ENCODE data around the gene HYLS1. TPM values are rescaled to one million over a fixed set of nuclear protein-coding genes. Genes with fewer than 3 reads are reported as not detected.

HYLS1 gene
- total RNA-seq, 3 donors from 2014 or later = 4.6 to 7.5 (median 7.1) TPM

GRCh38 chr11:125926682-125927081, 39.2 kb downstream of the HYLS1 start:
- H3K9me3 ChIP-seq = no peaks in the 10 kb centered on the region
- TF ChIP-seq CTCF (IDR thresholded peaks at IDR 0.05) = no peak

GRCh38 chr11:125929445-125930075, 42.1 kb downstream of the HYLS1 start:
- no peak for DNase-seq
- TF ChIP-seq CTCF (IDR thresholded peaks at IDR 0.05) = no peak
- intact Hi-C loops (cut with DNase I, micrococcal nuclease) = no loop called here
- no peak for ATAC-seq
- Histone ChIP-seq H3K4me3 (no peak overlapping the region), H3K4me1 (ENCODE audit: low read depth) (peaks cover 3% of the 10 kb centered on the region), H3K36me3 (ENCODE audit: low read depth) (no peaks in the 10 kb centered on the region), H3K9me3 (no peaks in the 10 kb centered on the region)

More at GRCh38 chr11:125926682-125927081, 39.2 kb downstream of the HYLS1 start:
- DNase-seq (no peak), ATAC-seq (no peak)
- no peaks in the 10 kb centered on the region for H3K36me3 ChIP-seq (ENCODE audit: low read depth)
- intact Hi-C loops (cut with DNase I, micrococcal nuclease) = no loop called here
- H3K4me3 ChIP-seq = no peak overlapping the region
- H3K4me1 ChIP-seq (ENCODE audit: low read depth) = peaks cover 4% of the 10 kb centered on the region

GRCh38 chr11:125930076-125930450, 42.6 kb downstream of the HYLS1 start:
- Histone ChIP-seq H3K9me3 (no peaks in the 10 kb centered on the region), H3K36me3 (ENCODE audit: low read depth) (no peaks in the 10 kb centered on the region), H3K4me3 (no peak overlapping the region), H3K4me1 (ENCODE audit: low read depth) (no peaks in the 10 kb centered on the region)
- intact Hi-C loops (cut with DNase I, micrococcal nuclease) = no loop called here
- no peak for DNase-seq
- no peak for ATAC-seq
- TF ChIP-seq CTCF (IDR thresholded peaks at IDR 0.05) = no peak

- Histone ChIP-seq H3K9me3 (no peaks in the 10 kb centered on the region), H3K4me1 (ENCODE audit: low read depth) (no peaks in the 10 kb centered on the region), H3K36me3 (ENCODE audit: low read depth) (no peaks in the 10 kb centered on the region), H3K4me3 (no peak overlapping the region)
- intact Hi-C loops (cut with DNase I, micrococcal nuclease) = no loop called here
- no peak for TF ChIP-seq CTCF (IDR thresholded peaks at IDR 0.05)
- DNase-seq = no peak
- no peak for ATAC-seq
Measured at GRCh38 chr11:125931116-125931515, 43.6 kb downstream of the HYLS1 start.

GRCh38 chr11:125931668-125932067, 44.2 kb downstream of the HYLS1 start:
- intact Hi-C loops (cut with DNase I, micrococcal nuclease) = no loop called here
- no peaks in the 10 kb centered on the region for H3K36me3 ChIP-seq (ENCODE audit: low read depth)
- no peaks in the 10 kb centered on the region for H3K9me3 ChIP-seq
- ATAC-seq (no peak), DNase-seq (no peak)
- no peak overlapping the region for H3K4me3 ChIP-seq
- no peaks in the 10 kb centered on the region for H3K4me1 ChIP-seq (ENCODE audit: low read depth)
- no peak for TF ChIP-seq CTCF (IDR thresholded peaks at IDR 0.05)

- Histone ChIP-seq H3K4me1 (ENCODE audit: low read depth) (no peaks in the 10 kb centered on the region), H3K4me3 (no peak overlapping the region), H3K9me3 (no peaks in the 10 kb centered on the region), H3K36me3 (ENCODE audit: low read depth) (no peaks in the 10 kb centered on the region)
- intact Hi-C loops (cut with DNase I, micrococcal nuclease) = no loop called here
- DNase-seq = no peak
- TF ChIP-seq CTCF (IDR thresholded peaks at IDR 0.05) = no peak
- ATAC-seq = no peak
Measured at GRCh38 chr11:125932301-125932700, 44.8 kb downstream of the HYLS1 start.

Measured in mucosa of descending colon (tissue), 3 donors.